Measurements from ENCODE around the gene ESYT3.
A peak's percentile ranks its signal among the peaks of the same experiment; 100 is the strongest.
"Not testable (repeated sequence)": the region's sequence is repeated elsewhere in the genome, so short reads cannot be mapped to it uniquely, and the experiment has no call there.

ESYT3 gene

GRCh38 chr3:138476526-138476925, 42.1 kb downstream of the ESYT3 start:
- Mint-ChIP-seq H3K27ac (no peak overlapping the region), H3K4me1 (no peaks in the 10 kb centered on the region), H3K27me3 (ENCODE audit: low read depth) (no peaks in the 10 kb centered on the region), H3K9me3 (no peaks in the 10 kb centered on the region), H3K4me3 (no peak overlapping the region), H3K36me3 (ENCODE audit: low read depth) (no peaks in the 10 kb centered on the region)
- TF ChIP-seq CTCF (IDR thresholded peaks at IDR 0.05; ENCODE audit: unreplicated experiment in 3 of 3): no peak

DNA sequence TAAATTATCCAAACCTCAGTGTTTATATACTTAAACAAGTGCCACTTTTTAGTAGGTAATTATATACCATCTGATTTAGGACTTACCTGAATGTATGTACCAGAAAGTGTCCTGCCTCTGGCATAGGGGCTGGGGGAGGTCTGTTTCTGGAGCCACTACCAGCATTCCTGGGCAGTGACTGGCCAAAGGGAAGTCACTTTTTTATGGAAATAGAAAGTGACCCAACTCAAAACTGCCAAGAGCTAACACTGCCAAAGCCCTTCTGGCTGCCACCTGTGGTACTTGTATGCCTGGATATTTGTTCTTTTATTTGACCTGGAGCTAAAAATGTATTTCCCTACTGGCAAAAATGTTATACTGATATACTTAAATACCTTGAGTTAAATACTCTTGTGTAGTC, 42.7 kb downstream of the ESYT3 start:
- no peak for TF ChIP-seq CTCF (IDR thresholded peaks at IDR 0.05; ENCODE audit: unreplicated experiment in 3 of 3)
- Mint-ChIP-seq H3K27me3 (ENCODE audit: low read depth) (no peaks in the 10 kb centered on the region), H3K27ac (no peak overlapping the region), H3K9me3 (no peaks in the 10 kb centered on the region), H3K36me3 (ENCODE audit: low read depth) (no peaks in the 10 kb centered on the region), H3K4me3 (no peak overlapping the region), H3K4me1 (no peaks in the 10 kb centered on the region)

DNA sequence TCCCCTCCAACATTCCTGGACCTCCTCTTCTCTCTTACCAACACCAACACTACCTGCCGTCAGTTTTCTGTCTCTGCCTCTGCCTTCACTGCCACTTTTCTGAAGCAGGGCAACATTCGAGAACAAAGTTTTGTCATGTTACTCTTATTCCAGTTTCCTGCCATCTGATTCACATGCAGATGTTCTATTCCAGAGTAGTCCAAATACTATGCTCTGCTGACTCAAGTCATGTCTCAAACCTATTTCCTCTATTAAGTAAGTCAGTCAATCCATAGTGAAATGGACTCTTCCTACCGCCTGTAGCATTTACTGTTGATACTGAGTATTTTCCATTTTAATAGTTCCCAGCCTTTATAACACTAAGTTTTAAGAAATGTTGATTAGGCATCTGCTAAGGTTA, 43.4 kb downstream of the ESYT3 start:
- Mint-ChIP-seq H3K36me3 (ENCODE audit: low read depth) (no peaks in the 10 kb centered on the region), H3K4me1 (no peaks in the 10 kb centered on the region), H3K27me3 (ENCODE audit: low read depth) (no peaks in the 10 kb centered on the region), H3K4me3 (no peak overlapping the region), H3K27ac (no peak overlapping the region), H3K9me3 (no peaks in the 10 kb centered on the region)
- TF ChIP-seq CTCF (IDR thresholded peaks at IDR 0.05; ENCODE audit: unreplicated experiment in 3 of 3): no peak

DNA sequence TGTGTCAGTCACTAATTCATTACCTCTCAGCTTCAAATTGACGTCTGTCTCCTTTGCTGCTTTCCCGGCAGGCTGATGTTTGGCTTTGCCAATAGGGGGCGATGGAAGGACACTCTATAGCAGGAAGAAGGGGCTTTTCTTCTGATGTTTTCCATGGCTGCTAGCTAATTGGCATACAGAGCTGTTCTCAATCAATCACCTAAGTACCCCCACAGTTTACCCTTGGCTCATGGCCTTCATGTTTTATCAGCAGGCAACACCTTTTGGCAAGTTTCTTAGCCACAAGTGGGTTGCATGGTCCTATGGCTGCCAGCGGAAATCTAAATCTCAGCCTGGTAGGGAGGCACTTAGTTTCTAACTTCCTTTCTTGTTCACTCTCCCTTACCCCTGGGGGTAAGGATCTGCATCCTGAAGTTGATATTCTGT, 45.0 kb downstream of the ESYT3 start:
- TF ChIP-seq CTCF (IDR thresholded peaks at IDR 0.05; ENCODE audit: unreplicated experiment in 3 of 3): peak; percentile 54 to 65 (median 57)
- H3K4me3 Mint-ChIP-seq: no peak overlapping the region
- H3K27me3 Mint-ChIP-seq (ENCODE audit: low read depth): no peaks in the 10 kb centered on the region
- H3K9me3 Mint-ChIP-seq: peaks cover 5% of the 10 kb centered on the region
- no peaks in the 10 kb centered on the region for H3K4me1 Mint-ChIP-seq
- no peaks in the 10 kb centered on the region for H3K36me3 Mint-ChIP-seq (ENCODE audit: low read depth)
- H3K27ac Mint-ChIP-seq: no peak overlapping the region

DNA sequence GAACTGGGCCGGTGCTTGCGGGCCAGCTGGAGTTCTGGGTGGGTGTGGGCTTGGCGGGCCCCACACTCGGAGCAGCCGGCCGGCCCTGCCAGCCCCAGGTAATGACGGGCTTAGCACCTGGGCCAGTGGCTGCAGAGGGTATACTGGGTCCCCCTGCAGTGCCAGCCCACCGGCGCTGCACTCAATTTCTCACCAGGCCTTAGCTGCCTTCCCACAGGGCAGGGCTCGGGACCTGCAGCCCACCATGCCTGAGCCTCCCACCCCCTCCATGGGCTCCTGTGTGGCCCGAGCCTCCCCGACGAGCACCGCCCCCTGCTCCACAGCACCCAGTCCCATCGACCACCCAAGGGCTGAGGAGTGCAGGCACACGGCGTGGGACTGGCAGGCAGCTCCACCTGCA, 50.3 kb downstream of the ESYT3 start:
- H3K27me3 Mint-ChIP-seq (ENCODE audit: low read depth); H3K27ac Mint-ChIP-seq: not testable (repeated sequence)
- H3K9me3 Mint-ChIP-seq: peaks cover 42% of the 10 kb centered on the region

GRCh38 chr3:138486580-138486979, 52.2 kb downstream of the ESYT3 start:
- peaks cover 58% of the 10 kb centered on the region for H3K9me3 Mint-ChIP-seq
- not testable (repeated sequence) for H3K4me1 Mint-ChIP-seq; H3K4me3 Mint-ChIP-seq; H3K27me3 Mint-ChIP-seq (ENCODE audit: low read depth); H3K27ac Mint-ChIP-seq
- peaks cover 44% of the 10 kb centered on the region for H3K36me3 Mint-ChIP-seq (ENCODE audit: low read depth)

More for the DNA sequence above, 50.3 kb downstream of the ESYT3 start:
- not testable (repeated sequence) for H3K4me3 Mint-ChIP-seq, H3K4me1 Mint-ChIP-seq
- peaks cover 31% of the 10 kb centered on the region for H3K36me3 Mint-ChIP-seq (ENCODE audit: low read depth)

DNA sequence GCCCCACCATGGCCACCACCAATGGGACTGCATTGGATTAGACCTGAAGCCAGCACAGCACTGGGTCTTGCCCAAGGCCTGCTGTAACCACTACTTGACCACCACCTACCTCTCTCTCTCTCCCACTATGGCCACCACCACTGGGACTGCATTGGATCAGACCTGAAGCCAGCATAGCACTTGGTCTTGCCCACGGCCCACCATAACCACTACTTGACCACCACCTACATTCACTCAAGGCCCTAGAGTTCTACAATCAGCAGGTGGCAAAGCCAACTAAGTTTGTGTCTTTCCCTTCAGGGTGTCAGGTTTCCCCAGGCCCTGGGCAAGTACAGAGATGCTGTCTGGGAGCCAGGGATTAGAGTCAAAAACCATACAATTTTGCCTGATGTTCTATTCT, 57.6 kb downstream of the ESYT3 start:
- Mint-ChIP-seq H3K27me3 (ENCODE audit: low read depth) (no peaks in the 10 kb centered on the region), H3K27ac (no peak overlapping the region), H3K9me3 (peaks cover 39% of the 10 kb centered on the region), H3K4me1 (peaks cover 4% of the 10 kb centered on the region), H3K36me3 (ENCODE audit: low read depth) (peaks cover 46% of the 10 kb centered on the region), H3K4me3 (no peak overlapping the region)
- no peak for TF ChIP-seq CTCF (IDR thresholded peaks at IDR 0.05; ENCODE audit: unreplicated experiment in 3 of 3)
